GM23338 (cell line): ENCODE results near the gene GAS2L3.

Source experiments
- CREB1 ChIP-seq: fragments of 250-450 bp; sonication (Bioruptor Pico); IDR thresholded peaks from 2 replicates; pipeline ENCODE4 v1.5.0; 2020; ENCODE audit warnings: low read depth, mild to moderate bottlenecking, moderate library complexity
- EZH2 ChIP-seq: fragments of 200-600 bp; sonication (generic); IDR thresholded peaks from one replicate; pipeline ENCODE4 v1.8.0; 2017; ENCODE audit warnings: antibody characterized with exemption, mild to moderate bottlenecking, low read depth; ENCODE audit not compliant: unreplicated experiment
- EZH2phosphoT487 ChIP-seq: fragments of 200-600 bp; sonication (generic); IDR thresholded peaks from one replicate; pipeline ENCODE4 v1.8.1; 2018; ENCODE audit warnings: antibody characterized with exemption; ENCODE audit not compliant: unreplicated experiment
- JUNB ChIP-seq: IDR thresholded peaks from one replicate; pipeline ENCODE4 v1.6.1; 2016; ENCODE audit warnings: antibody characterized with exemption; ENCODE audit not compliant: unreplicated experiment
- POLR2AphosphoS5 ChIP-seq: IDR thresholded peaks from 2 replicates; pipeline ENCODE4 v1.6.1; 2016; ENCODE audit warnings: antibody characterized with exemption, low read depth
- TF ChIP-seq, protein P1 (sequence below), 2 experiments: fragments of 200-600 bp in 1 of 2; sonication (generic) in 1 of 2; conservative IDR thresholded peaks; 2 replicates each; pipeline versions ENCODE4 v1.5.1 to v1.6.1; 2016 to 2017; ENCODE audit warnings: antibody characterized with exemption in 2 of 2, low read depth in 2 of 2, mild to moderate bottlenecking in 2 of 2, moderate library complexity in 1 of 2
- TF ChIP-seq, protein P2 (sequence below): IDR thresholded peaks from one replicate; pipeline ENCODE4 v1.6.1; 2018; ENCODE audit warnings: antibody characterized with exemption; ENCODE audit not compliant: unreplicated experiment
- TF ChIP-seq, protein P3 (sequence below): fragments of 250-450 bp; sonication (Bioruptor Pico); IDR thresholded peaks from 2 replicates; pipeline ENCODE4 v1.5.0; 2020; ENCODE audit warnings: mild to moderate bottlenecking, moderate library complexity

DNA sequence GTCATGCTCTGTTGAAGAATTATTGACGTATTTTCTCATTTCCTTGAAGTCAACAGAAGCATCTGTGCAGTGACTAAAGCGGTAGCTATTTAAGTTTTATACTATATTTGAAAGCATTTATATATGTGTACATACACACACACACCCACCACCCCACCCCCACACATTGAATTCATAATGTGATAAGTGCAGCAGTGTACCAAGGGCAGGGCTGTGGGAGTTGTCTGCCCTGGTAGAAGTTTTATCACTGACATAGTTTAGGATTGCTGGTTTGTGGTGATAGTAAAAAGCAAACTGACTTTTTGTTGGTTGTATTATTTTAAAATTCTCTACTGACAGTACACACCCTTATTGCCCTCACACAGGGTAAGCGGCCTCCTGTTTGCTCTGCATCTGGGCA, 39.1 kb downstream of the GAS2L3 start:
- TF ChIP-seq, protein P1, sequence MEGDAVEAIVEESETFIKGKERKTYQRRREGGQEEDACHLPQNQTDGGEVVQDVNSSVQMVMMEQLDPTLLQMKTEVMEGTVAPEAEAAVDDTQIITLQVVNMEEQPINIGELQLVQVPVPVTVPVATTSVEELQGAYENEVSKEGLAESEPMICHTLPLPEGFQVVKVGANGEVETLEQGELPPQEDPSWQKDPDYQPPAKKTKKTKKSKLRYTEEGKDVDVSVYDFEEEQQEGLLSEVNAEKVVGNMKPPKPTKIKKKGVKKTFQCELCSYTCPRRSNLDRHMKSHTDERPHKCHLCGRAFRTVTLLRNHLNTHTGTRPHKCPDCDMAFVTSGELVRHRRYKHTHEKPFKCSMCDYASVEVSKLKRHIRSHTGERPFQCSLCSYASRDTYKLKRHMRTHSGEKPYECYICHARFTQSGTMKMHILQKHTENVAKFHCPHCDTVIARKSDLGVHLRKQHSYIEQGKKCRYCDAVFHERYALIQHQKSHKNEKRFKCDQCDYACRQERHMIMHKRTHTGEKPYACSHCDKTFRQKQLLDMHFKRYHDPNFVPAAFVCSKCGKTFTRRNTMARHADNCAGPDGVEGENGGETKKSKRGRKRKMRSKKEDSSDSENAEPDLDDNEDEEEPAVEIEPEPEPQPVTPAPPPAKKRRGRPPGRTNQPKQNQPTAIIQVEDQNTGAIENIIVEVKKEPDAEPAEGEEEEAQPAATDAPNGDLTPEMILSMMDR (conservative IDR thresholded peaks at IDR 0.05; ENCODE audit: low read depth in 2 of 2), result no peak
- TF ChIP-seq EZH2 (no peak), POLR2AphosphoS5 (no peak), EZH2phosphoT487 (no peak), JUNB (no peak), CREB1 (CRISPR knock-in tag) (no peak)
- TF ChIP-seq, protein P2, sequence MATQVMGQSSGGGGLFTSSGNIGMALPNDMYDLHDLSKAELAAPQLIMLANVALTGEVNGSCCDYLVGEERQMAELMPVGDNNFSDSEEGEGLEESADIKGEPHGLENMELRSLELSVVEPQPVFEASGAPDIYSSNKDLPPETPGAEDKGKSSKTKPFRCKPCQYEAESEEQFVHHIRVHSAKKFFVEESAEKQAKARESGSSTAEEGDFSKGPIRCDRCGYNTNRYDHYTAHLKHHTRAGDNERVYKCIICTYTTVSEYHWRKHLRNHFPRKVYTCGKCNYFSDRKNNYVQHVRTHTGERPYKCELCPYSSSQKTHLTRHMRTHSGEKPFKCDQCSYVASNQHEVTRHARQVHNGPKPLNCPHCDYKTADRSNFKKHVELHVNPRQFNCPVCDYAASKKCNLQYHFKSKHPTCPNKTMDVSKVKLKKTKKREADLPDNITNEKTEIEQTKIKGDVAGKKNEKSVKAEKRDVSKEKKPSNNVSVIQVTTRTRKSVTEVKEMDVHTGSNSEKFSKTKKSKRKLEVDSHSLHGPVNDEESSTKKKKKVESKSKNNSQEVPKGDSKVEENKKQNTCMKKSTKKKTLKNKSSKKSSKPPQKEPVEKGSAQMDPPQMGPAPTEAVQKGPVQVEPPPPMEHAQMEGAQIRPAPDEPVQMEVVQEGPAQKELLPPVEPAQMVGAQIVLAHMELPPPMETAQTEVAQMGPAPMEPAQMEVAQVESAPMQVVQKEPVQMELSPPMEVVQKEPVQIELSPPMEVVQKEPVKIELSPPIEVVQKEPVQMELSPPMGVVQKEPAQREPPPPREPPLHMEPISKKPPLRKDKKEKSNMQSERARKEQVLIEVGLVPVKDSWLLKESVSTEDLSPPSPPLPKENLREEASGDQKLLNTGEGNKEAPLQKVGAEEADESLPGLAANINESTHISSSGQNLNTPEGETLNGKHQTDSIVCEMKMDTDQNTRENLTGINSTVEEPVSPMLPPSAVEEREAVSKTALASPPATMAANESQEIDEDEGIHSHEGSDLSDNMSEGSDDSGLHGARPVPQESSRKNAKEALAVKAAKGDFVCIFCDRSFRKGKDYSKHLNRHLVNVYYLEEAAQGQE, result no peak
- TF ChIP-seq, protein P3, sequence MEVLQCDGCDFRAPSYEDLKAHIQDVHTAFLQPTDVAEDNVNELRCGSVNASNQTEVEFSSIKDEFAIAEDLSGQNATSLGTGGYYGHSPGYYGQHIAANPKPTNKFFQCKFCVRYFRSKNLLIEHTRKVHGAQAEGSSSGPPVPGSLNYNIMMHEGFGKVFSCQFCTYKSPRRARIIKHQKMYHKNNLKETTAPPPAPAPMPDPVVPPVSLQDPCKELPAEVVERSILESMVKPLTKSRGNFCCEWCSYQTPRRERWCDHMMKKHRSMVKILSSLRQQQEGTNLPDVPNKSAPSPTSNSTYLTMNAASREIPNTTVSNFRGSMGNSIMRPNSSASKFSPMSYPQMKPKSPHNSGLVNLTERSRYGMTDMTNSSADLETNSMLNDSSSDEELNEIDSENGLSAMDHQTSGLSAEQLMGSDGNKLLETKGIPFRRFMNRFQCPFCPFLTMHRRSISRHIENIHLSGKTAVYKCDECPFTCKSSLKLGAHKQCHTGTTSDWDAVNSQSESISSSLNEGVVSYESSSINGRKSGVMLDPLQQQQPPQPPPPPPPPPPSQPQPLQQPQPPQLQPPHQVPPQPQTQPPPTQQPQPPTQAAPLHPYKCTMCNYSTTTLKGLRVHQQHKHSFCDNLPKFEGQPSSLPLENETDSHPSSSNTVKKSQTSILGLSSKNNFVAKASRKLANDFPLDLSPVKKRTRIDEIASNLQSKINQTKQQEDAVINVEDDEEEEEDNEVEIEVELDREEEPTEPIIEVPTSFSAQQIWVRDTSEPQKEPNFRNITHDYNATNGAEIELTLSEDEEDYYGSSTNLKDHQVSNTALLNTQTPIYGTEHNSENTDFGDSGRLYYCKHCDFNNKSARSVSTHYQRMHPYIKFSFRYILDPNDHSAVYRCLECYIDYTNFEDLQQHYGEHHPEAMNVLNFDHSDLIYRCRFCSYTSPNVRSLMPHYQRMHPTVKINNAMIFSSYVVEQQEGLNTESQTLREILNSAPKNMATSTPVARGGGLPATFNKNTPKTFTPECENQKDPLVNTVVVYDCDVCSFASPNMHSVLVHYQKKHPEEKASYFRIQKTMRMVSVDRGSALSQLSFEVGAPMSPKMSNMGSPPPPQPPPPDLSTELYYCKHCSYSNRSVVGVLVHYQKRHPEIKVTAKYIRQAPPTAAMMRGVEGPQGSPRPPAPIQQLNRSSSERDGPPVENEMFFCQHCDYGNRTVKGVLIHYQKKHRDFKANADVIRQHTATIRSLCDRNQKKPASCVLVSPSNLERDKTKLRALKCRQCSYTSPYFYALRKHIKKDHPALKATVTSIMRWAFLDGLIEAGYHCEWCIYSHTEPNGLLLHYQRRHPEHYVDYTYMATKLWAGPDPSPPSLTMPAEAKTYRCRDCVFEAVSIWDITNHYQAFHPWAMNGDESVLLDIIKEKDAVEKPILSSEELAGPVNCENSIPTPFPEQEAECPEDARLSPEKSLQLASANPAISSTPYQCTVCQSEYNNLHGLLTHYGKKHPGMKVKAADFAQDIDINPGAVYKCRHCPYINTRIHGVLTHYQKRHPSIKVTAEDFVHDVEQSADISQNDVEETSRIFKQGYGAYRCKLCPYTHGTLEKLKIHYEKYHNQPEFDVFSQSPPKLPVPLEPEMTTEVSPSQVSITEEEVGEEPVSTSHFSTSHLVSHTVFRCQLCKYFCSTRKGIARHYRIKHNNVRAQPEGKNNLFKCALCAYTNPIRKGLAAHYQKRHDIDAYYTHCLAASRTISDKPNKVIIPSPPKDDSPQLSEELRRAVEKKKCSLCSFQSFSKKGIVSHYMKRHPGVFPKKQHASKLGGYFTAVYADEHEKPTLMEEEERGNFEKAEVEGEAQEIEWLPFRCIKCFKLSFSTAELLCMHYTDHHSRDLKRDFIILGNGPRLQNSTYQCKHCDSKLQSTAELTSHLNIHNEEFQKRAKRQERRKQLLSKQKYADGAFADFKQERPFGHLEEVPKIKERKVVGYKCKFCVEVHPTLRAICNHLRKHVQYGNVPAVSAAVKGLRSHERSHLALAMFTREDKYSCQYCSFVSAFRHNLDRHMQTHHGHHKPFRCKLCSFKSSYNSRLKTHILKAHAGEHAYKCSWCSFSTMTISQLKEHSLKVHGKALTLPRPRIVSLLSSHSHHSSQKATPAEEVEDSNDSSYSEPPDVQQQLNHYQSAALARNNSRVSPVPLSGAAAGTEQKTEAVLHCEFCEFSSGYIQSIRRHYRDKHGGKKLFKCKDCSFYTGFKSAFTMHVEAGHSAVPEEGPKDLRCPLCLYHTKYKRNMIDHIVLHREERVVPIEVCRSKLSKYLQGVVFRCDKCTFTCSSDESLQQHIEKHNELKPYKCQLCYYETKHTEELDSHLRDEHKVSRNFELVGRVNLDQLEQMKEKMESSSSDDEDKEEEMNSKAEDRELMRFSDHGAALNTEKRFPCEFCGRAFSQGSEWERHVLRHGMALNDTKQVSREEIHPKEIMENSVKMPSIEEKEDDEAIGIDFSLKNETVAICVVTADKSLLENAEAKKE (CRISPR knock-in tag), result no peak
